MM.1S (cell line): Measurements from ENCODE around the gene HPS4.

ENCODE experiments used
- CTCF ChIP-seq: fragments of 300-600 bp; sonication (generic); IDR thresholded peaks from 2 replicates; pipeline ENCODE4 v1.5.1; 2016; ENCODE audit warnings: antibody characterized with exemption, low read length, mixed read lengths
- EZH2 ChIP-seq: fragments of 300-600 bp; sonication (generic); optimal IDR thresholded peaks from 2 replicates; pipeline ENCODE3; 2017; ENCODE audit warnings: low read depth, mild to moderate bottlenecking, antibody characterized with exemption, low read length, mixed read lengths

- TF ChIP-seq CTCF = no peak
- no peak for TF ChIP-seq EZH2
Measured at GRCh38 chr22:26522592-26522991, 39.0 kb upstream of the HPS4 start.
